Calu3 (cell line): Measurements from ENCODE around the gene CDT1. TPM values are rescaled to one million over a fixed set of nuclear protein-coding genes. Genes with fewer than 3 reads are reported as not detected.
A peak's percentile ranks its signal among the peaks of the same experiment; 100 is the strongest.

Experiments used
- BruUV-seq: library from RNA; stranded (reverse); fragments of 400-500 nt; replicated peaks from 2 replicates; lab custom pipeline; 2021; lab: Mats Ljungman, UMichigan
- CTCF ChIA-PET: fragments of 300-600 bp; sonication (Branson Sonifier 250); formaldehyde crosslinking; loops from one replicate; lab custom pipeline; 2022; ENCODE audit warnings: antibody characterized with exemption; lab: Charles Lee
- DNase-seq: peaks from one replicate; pipeline ENCODE4 v3.0.0; 2022
- H3K27ac Mint-ChIP-seq: one replicate; pipeline ENCODE4 v1.8.0; 2022; ENCODE audit warnings: mixed read lengths; ENCODE audit not compliant: unreplicated experiment
- H3K27me3 Mint-ChIP-seq: one replicate; pipeline ENCODE4 v1.8.0; 2022; ENCODE audit warnings: mixed read lengths; ENCODE audit not compliant: unreplicated experiment
- H3K36me3 Mint-ChIP-seq: one replicate; pipeline ENCODE4 v1.8.0; 2022; ENCODE audit warnings: mild to moderate bottlenecking, moderate library complexity, mixed read lengths; ENCODE audit not compliant: insufficient read depth, unreplicated experiment
- H3K4me1 Mint-ChIP-seq: one replicate; pipeline ENCODE4 v1.8.0; 2022; ENCODE audit warnings: mild to moderate bottlenecking, low read depth, mixed read lengths; ENCODE audit not compliant: unreplicated experiment
- H3K4me3 Mint-ChIP-seq: one replicate; pipeline ENCODE4 v1.8.0; 2022; ENCODE audit warnings: mild to moderate bottlenecking, low read depth, moderate library complexity, mixed read lengths; ENCODE audit not compliant: unreplicated experiment
- H3K9me3 Mint-ChIP-seq: one replicate; pipeline ENCODE4 v1.8.0; 2022; ENCODE audit warnings: low read depth, mixed read lengths; ENCODE audit not compliant: unreplicated experiment
- intact Hi-C: fragments of 100-400 bp; cut with micrococcal nuclease; formaldehyde crosslinking; loops from one replicate; pipeline ENCODE4 v1.10.0; 2022; ENCODE audit not compliant: unreplicated experiment
- total RNA-seq: library from RNA; stranded (reverse); gene quantifications from 2 replicates; pipeline ENCODE4 v1.2.3, GENCODE V29; 2022
- TF ChIP-seq, protein P1 (sequence below): fragments of 200-600 bp; IDR thresholded peaks from one replicate; pipeline ENCODE4 v1.8.0; 2022; ENCODE audit warnings: antibody characterized with exemption; ENCODE audit not compliant: unreplicated experiment

CDT1 gene
- total RNA-seq, 1 experiment from 2014 or later: 74.8 TPM

DNA sequence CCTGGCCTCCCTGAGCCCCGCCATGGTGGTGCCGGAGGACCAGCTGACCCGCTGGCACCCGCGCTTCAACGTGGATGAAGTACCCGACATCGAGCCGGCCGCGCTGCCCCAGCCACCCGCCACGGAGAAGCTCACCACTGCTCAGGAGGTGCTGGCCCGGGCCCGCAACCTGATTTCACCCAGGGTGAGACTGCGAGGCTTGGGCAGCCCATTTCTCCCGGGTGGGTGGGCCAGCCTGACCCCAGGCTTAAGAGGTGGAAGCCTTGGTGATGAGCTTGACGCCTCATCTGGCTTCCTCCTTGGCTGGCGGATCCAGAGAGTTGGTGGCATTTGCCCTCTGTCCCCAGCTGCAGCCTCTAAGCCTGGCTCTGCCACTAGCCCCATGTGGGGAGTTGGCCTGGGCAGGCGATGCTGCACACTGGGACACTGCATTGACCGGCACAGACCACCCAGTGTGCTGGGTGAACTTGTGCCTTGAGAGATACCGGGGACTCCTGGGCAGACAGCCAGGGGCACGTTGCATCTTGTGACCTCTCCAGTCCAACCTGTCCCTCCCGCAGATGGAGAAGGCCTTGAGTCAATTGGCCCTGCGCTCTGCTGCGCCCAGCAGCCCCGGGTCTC lies 3.0 kb downstream of the CDT1 start:
- Mint-ChIP-seq H3K9me3 (no peaks in the 10 kb centered on the region), H3K27me3 (no peaks in the 10 kb centered on the region), H3K4me1 (peaks cover 12% of the 10 kb centered on the region), H3K27ac (no peak overlapping the region), H3K4me3 (no peak overlapping the region), H3K36me3 (peaks cover 92% of the 10 kb centered on the region)
- TF ChIP-seq, protein P1, sequence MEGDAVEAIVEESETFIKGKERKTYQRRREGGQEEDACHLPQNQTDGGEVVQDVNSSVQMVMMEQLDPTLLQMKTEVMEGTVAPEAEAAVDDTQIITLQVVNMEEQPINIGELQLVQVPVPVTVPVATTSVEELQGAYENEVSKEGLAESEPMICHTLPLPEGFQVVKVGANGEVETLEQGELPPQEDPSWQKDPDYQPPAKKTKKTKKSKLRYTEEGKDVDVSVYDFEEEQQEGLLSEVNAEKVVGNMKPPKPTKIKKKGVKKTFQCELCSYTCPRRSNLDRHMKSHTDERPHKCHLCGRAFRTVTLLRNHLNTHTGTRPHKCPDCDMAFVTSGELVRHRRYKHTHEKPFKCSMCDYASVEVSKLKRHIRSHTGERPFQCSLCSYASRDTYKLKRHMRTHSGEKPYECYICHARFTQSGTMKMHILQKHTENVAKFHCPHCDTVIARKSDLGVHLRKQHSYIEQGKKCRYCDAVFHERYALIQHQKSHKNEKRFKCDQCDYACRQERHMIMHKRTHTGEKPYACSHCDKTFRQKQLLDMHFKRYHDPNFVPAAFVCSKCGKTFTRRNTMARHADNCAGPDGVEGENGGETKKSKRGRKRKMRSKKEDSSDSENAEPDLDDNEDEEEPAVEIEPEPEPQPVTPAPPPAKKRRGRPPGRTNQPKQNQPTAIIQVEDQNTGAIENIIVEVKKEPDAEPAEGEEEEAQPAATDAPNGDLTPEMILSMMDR: no peak
- DNase-seq: no peak
- CTCF ChIA-PET: no interaction called here
- intact Hi-C loops: no loop called here
- BruUV-seq: no TSS peak

DNA sequence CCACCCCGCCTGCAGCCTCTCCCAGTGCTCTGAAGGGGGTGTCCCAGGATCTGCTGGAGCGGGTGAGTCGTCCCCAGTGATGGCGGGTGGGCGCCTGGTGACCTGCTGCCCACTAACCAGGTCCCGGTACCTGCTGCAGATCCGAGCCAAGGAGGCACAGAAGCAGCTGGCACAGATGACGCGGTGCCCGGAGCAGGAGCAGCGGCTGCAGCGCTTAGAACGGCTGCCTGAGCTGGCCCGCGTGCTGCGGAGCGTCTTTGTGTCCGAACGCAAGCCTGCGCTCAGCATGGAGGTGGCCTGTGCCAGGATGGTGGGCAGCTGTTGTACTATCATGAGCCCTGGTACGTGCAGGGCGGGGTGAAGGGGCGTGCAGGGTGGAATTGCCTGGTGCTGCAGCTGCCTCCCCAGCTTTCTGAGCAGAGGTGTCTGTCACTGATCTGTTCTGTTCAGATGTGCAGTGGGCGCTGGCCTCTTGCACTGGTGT lies 3.6 kb downstream of the CDT1 start:
- Mint-ChIP-seq H3K4me3 (no peak overlapping the region), H3K27ac (no peak overlapping the region), H3K4me1 (peaks cover 12% of the 10 kb centered on the region), H3K9me3 (no peaks in the 10 kb centered on the region), H3K27me3 (no peaks in the 10 kb centered on the region), H3K36me3 (peaks cover 98% of the 10 kb centered on the region)
- intact Hi-C loops: no loop called here
- BruUV-seq: no TSS peak
- TF ChIP-seq, protein P1: no peak
- CTCF ChIA-PET: no interaction called here
- no peak for DNase-seq

GRCh38 chr16:88807626-88808453 lies 4.3 kb downstream of the CDT1 start:
- H3K27me3 Mint-ChIP-seq: no peaks in the 10 kb centered on the region
- DNase-seq: no peak
- TF ChIP-seq, protein P1: no peak
- CTCF ChIA-PET: no interaction called here
- peak overlapping the region; percentile 61 for H3K27ac Mint-ChIP-seq
- H3K4me3 Mint-ChIP-seq: no peak overlapping the region
- no TSS peak for BruUV-seq
- peaks cover 99% of the 10 kb centered on the region for H3K36me3 Mint-ChIP-seq
- intact Hi-C loops: no loop called here
- H3K4me1 Mint-ChIP-seq: peaks cover 12% of the 10 kb centered on the region
- H3K9me3 Mint-ChIP-seq: no peaks in the 10 kb centered on the region

GRCh38 chr16:88809068-88809675 lies 5.6 kb downstream of the CDT1 start:
- H3K27ac Mint-ChIP-seq: no peak overlapping the region
- DNase-seq: no peak
- intact Hi-C loops: no loop called here
- no TSS peak for BruUV-seq
- no peak overlapping the region for H3K4me3 Mint-ChIP-seq
- no peaks in the 10 kb centered on the region for H3K9me3 Mint-ChIP-seq
- TF ChIP-seq, protein P1: no peak
- no peaks in the 10 kb centered on the region for H3K27me3 Mint-ChIP-seq
- CTCF ChIA-PET: interaction anchor here (1.2 to 3.1 kb wide), 2 partner anchors 27 to 72 kb away, joined by 3 to 16 read pairs; no protein-coding TSS in a partner anchor
- H3K36me3 Mint-ChIP-seq: peaks cover 94% of the 10 kb centered on the region
- H3K4me1 Mint-ChIP-seq: peaks cover 12% of the 10 kb centered on the region
